HEK293 (cell line): ENCODE measurements around the gene PRPF18.
A peak's percentile ranks its signal among the peaks of the same experiment; 100 is the strongest.

Source experiments
- CTCF ChIA-PET: fragments of 350-600 bp; formaldehyde crosslinking; extraction: SDS; loops from one replicate; lab custom pipeline; 2021; ENCODE audit warnings: antibody characterized with exemption; lab: Yijun Ruan, JAX
- POLR2A ChIA-PET: fragments of 300-600 bp; formaldehyde crosslinking; extraction: SDS; loops from one replicate; lab custom pipeline; 2020; ENCODE audit warnings: antibody characterized with exemption, inconsistent platforms; lab: Yijun Ruan, JAX
- H3K27ac ChIP-seq: fragments of 200-500 bp; sonication (Bioruptor generic); 2 replicates; pipeline ENCODE4 v1.5.1; 2014; ENCODE audit warnings: low read depth, low read length, control low read depth, inconsistent platforms; ENCODE audit errors: extremely low read depth
- H3K36me3 ChIP-seq, 2 experiments: fragments of 200-500 bp in 1 of 2; sonication (Bioruptor generic) in 1 of 2; 1 replicate in 1 of 2; 2 replicates in 1 of 2; pipeline ENCODE4 v1.5.1; 2014 to 2017; ENCODE audit warnings: inconsistent platforms in 2 of 2, low read length in 2 of 2; ENCODE audit not compliant: control insufficient read depth in 2 of 2, insufficient read depth in 1 of 2
- H3K4me1 ChIP-seq: fragments of 200-500 bp; sonication (Bioruptor generic); 2 replicates; pipeline ENCODE4 v1.5.1; 2014; ENCODE audit warnings: mild to moderate bottlenecking, low read length, inconsistent platforms; ENCODE audit not compliant: control insufficient read depth, insufficient read depth
- H3K4me3 ChIP-seq: 2 replicates; pipeline ENCODE4 v1.5.1; 2011; ENCODE audit warnings: low read depth, mild to moderate bottlenecking, control low read depth, low read length, moderate library complexity
- H3K9me3 ChIP-seq: fragments of 200-500 bp; sonication (Bioruptor generic); 2 replicates; pipeline ENCODE4 v1.5.1; 2014; ENCODE audit warnings: low read depth, low read length, inconsistent platforms; ENCODE audit not compliant: control insufficient read depth, insufficient read depth
- AEBP2 ChIP-seq: fragments of 450-650 bp; formaldehyde crosslinking; IDR thresholded peaks from 2 replicates; pipeline ENCODE4 v1.5.1; 2016; ENCODE audit warnings: missing biosample characterization, missing genetic modification characterization, borderline replicate concordance
- ATF2 ChIP-seq: fragments of 450-650 bp; formaldehyde crosslinking; IDR thresholded peaks from 2 replicates; pipeline ENCODE4 v1.5.1; 2016; ENCODE audit warnings: missing biosample characterization, missing genetic modification characterization, low read depth
- KLF9 ChIP-seq: fragments of 450-650 bp; formaldehyde crosslinking; IDR thresholded peaks from 2 replicates; pipeline ENCODE4 v1.5.1; 2016; ENCODE audit warnings: missing biosample characterization, missing genetic modification characterization, low read depth
- MZF1 ChIP-seq: fragments of 450-650 bp; formaldehyde crosslinking; IDR thresholded peaks from 2 replicates; pipeline ENCODE4 v1.5.1; 2017; ENCODE audit warnings: missing biosample characterization, missing genetic modification characterization, borderline replicate concordance
- REPIN1 ChIP-seq: fragments of 450-650 bp; formaldehyde crosslinking; IDR thresholded peaks from 2 replicates; pipeline ENCODE4 v1.5.1; 2017; ENCODE audit warnings: missing biosample characterization, missing genetic modification characterization, low read depth
- SALL2 ChIP-seq: fragments of 450-650 bp; formaldehyde crosslinking; IDR thresholded peaks from 2 replicates; pipeline ENCODE4 v1.5.0; 2017; ENCODE audit warnings: missing biosample characterization, mild to moderate bottlenecking, missing genetic modification characterization, borderline replicate concordance
- ZBTB21 ChIP-seq: fragments of 450-650 bp; formaldehyde crosslinking; IDR thresholded peaks from 2 replicates; pipeline ENCODE4 v1.5.1; 2017; ENCODE audit warnings: missing biosample characterization, missing genetic modification characterization
- ZNF24 ChIP-seq: fragments of 450-650 bp; formaldehyde crosslinking; IDR thresholded peaks from 2 replicates; pipeline ENCODE4 v1.5.1; 2016; ENCODE audit warnings: missing biosample characterization, missing genetic modification characterization
- ZNF266 ChIP-seq: fragments of 450-650 bp; formaldehyde crosslinking; IDR thresholded peaks from 2 replicates; pipeline ENCODE4 v1.5.1; 2016; ENCODE audit warnings: missing biosample characterization, missing genetic modification characterization, low read depth
- ZNF398 ChIP-seq: fragments of 450-650 bp; formaldehyde crosslinking; IDR thresholded peaks from 2 replicates; pipeline ENCODE4 v1.5.1; 2017; ENCODE audit warnings: missing biosample characterization, missing genetic modification characterization
- ZNF426 ChIP-seq: fragments of 450-650 bp; formaldehyde crosslinking; IDR thresholded peaks from 2 replicates; pipeline ENCODE4 v1.5.1; 2017; ENCODE audit warnings: missing biosample characterization, missing genetic modification characterization, mild to moderate bottlenecking, inconsistent platforms, moderate library complexity
- ZNF501 ChIP-seq: fragments of 450-650 bp; formaldehyde crosslinking; IDR thresholded peaks from 2 replicates; pipeline ENCODE4 v1.5.1; 2016; ENCODE audit warnings: missing biosample characterization, missing genetic modification characterization
- ZNF510 ChIP-seq: fragments of 450-650 bp; formaldehyde crosslinking; IDR thresholded peaks from 2 replicates; pipeline ENCODE4 v1.5.1; 2018; ENCODE audit warnings: mild to moderate bottlenecking, missing genetic modification characterization, missing biosample characterization; ENCODE audit not compliant: insufficient replicate concordance
- ZNF544 ChIP-seq: fragments of 450-650 bp; formaldehyde crosslinking; IDR thresholded peaks from 2 replicates; pipeline ENCODE4 v1.5.0; 2017; ENCODE audit warnings: missing biosample characterization, missing genetic modification characterization
- ZNF580 ChIP-seq: fragments of 450-650 bp; formaldehyde crosslinking; IDR thresholded peaks from 2 replicates; pipeline ENCODE4 v1.5.1; 2016; ENCODE audit warnings: missing biosample characterization, missing genetic modification characterization
- ZNF610 ChIP-seq: fragments of 450-650 bp; formaldehyde crosslinking; IDR thresholded peaks from 2 replicates; pipeline ENCODE4 v1.5.1; 2016; ENCODE audit warnings: missing biosample characterization, missing genetic modification characterization, borderline replicate concordance
- ZNF629 ChIP-seq: fragments of 450-650 bp; formaldehyde crosslinking; IDR thresholded peaks from 2 replicates; pipeline ENCODE4 v1.5.1; 2017; ENCODE audit warnings: missing biosample characterization, missing genetic modification characterization
- ZNF664 ChIP-seq: fragments of 450-650 bp; formaldehyde crosslinking; IDR thresholded peaks from 2 replicates; pipeline ENCODE4 v1.5.1; 2016; ENCODE audit warnings: missing biosample characterization, missing genetic modification characterization
- ZNF670 ChIP-seq: fragments of 450-650 bp; formaldehyde crosslinking; IDR thresholded peaks from 2 replicates; pipeline ENCODE4 v1.5.1; 2016; ENCODE audit warnings: missing biosample characterization, missing genetic modification characterization, low read depth
- ZNF677 ChIP-seq: fragments of 450-650 bp; IDR thresholded peaks from 2 replicates; pipeline ENCODE4 v1.5.0; 2018; ENCODE audit warnings: missing biosample characterization, mild to moderate bottlenecking, missing genetic modification characterization, moderate library complexity

The PRPF18 gene

GRCh38 chr10:13674645-13675588, 88.2 kb downstream of the PRPF18 start:
- peak; percentile 40; the same call in 1 of the 2 replicates for TF ChIP-seq ATF2 (tag by site-specific recombination)
- no peak for TF ChIP-seq KLF9 (tag by site-specific recombination)
- no peak for TF ChIP-seq ZNF544 (tag by site-specific recombination)
- no peak for TF ChIP-seq ZNF610
- no peak for TF ChIP-seq ZNF501 (tag by site-specific recombination)
- no peak for TF ChIP-seq ZNF266 (tag by site-specific recombination)
- TF ChIP-seq MZF1 = no peak
- no peak for TF ChIP-seq ZNF24 (tag by site-specific recombination)
- no peak for TF ChIP-seq ZNF664 (tag by site-specific recombination)
- TF ChIP-seq ZNF629 (tag by site-specific recombination) = peak; percentile 54; the same call in 1 of the 2 replicates
- no peak for TF ChIP-seq ZNF677 (tag by site-specific recombination)
- TF ChIP-seq ZNF426 (tag by site-specific recombination) = no peak
- TF ChIP-seq ZBTB21 = peak; percentile 41; the same call in 1 of the 2 replicates
- TF ChIP-seq AEBP2 (tag by site-specific recombination) = no peak
- TF ChIP-seq REPIN1 (tag by site-specific recombination) = no peak
- no peak for TF ChIP-seq SALL2 (tag by site-specific recombination)
- no peak for TF ChIP-seq ZNF398
- no peak for TF ChIP-seq ZNF580 (tag by site-specific recombination)
- no peak for TF ChIP-seq ZNF670 (tag by site-specific recombination)
- TF ChIP-seq ZNF510 = no peak
- CTCF ChIA-PET = interaction anchor here (0.6 kb wide), 1 partner anchor 77 kb away, joined by 3 read pairs; no protein-coding TSS in a partner anchor
- H3K9me3 ChIP-seq = no peaks in the 10 kb centered on the region
- no peak overlapping the region for H3K27ac ChIP-seq
- H3K4me1 ChIP-seq = peaks cover 11% of the 10 kb centered on the region
- POLR2A ChIA-PET = no interaction called here
- no peak overlapping the region for H3K4me3 ChIP-seq
- H3K36me3 ChIP-seq = peaks cover 0 to 17% of the 10 kb centered on the region in 2 experiments; a peak in 1 of 3 replicates
